Measurements from ENCODE around the gene RYR1. TPM values are rescaled to one million over a fixed set of nuclear protein-coding genes. Genes with fewer than 3 reads are reported as not detected.
"Not testable (repeated sequence)": the region's sequence is repeated elsewhere in the genome, so short reads cannot be mapped to it uniquely, and the experiment has no call there.

RYR1 gene
- total RNA-seq, 1 donor from 2014 or later, result 2.3 TPM

DNA sequence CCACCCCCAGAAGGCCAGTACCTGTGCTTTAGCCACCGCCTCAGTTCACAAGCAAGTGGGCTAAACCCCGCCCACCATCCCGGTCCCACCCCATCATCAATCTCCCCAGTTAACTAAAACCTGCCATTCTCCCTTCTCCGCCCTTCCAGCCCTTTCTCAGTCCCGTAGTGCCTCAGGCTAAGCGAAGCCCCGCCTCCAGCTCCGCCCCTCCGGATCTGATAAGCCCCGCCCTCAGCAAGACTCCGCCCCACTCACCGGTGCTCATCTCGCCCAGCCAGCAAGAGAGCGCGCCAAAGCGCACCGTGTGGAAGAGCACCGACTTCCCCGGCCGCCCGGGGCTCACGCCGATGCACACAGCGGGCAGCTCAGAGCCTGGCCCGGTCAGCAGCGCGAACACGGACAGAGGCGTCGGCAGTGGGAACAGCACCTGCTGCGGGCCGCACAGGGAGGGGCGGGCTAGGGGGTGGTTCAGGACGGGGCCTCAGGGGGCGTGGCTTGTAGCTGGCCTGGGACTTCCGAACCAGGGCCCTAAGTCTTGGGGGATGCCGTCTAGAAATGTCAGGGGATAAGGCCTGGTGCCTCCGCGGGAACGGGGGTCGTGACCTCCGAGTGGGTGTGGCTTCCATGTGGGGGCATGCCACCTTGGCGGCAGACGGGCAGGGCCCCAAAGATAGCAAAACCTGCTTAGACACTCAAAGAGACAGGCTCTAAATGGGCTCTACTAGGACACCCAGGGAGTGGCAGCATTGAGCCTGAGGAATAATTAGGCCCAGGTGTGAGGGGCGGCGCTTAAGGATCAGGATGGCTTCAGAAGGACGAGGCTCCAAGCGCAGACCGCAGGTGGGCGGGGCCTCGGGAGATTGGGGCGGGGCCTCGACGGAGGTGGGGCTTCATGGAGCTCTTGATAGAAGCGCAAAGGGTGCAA is 162.8 kb downstream of the RYR1 start:
- intact Hi-C loops (cut with micrococcal nuclease), result no loop called here

DNA sequence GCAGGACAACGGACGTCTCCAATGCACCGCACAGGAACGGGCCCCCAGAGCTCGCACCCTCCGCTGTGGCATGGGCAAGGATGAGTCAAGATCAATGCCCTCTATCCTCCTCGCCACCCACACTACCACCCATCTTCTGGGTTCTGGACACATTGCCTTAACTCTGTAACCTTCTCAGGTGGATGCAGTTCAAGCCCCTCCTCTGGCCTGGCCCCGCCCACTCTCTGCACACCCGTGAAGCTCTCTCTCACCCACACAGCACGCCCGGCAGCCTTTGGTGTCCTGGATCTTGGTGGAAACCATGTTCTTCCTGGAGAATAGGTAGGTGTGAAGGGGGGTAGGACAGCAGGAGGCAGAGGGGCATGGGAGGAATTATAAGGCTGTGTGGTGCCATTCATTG is 163.6 kb downstream of the RYR1 start:
- intact Hi-C loops (cut with micrococcal nuclease), result no loop called here

DNA sequence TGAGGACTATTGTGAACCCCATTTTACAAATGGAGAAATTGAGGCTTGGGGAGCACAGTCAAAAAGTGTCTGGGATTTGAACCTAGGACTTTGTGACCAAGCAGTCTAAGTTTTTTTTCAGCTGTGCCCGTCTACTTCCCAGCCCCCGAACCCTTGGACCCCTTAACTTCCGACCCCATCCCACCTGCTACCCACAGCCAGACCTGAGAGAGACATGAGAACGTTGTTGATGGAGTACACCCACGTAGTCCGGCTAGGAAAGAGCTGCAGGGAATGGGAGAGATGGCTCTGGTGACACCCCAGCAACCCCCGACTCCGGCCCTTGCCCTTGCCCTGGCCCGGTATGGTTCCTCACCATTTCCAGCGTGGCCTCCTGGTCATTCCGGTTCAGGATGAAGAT is 166.2 kb downstream of the RYR1 start:
- intact Hi-C loops (cut with micrococcal nuclease), result loop anchor here (2.0 kb wide), 1 partner anchor 19 kb away; the partner anchor contains the start of gene EIF3K

DNA sequence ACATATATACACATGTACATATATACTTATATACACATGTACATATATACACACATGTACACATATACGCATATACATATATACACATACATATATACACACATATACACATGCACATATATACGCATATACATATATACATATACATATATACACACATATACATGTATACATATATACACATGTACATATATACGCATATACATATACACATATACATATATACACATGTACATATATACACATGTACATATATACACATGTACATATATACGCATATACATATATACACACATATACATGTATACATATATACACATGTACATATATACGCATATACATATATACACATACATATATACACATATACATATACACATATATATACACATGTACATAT is 169.4 kb downstream of the RYR1 start:
- intact Hi-C loops (cut with micrococcal nuclease), result not testable (repeated sequence)

DNA sequence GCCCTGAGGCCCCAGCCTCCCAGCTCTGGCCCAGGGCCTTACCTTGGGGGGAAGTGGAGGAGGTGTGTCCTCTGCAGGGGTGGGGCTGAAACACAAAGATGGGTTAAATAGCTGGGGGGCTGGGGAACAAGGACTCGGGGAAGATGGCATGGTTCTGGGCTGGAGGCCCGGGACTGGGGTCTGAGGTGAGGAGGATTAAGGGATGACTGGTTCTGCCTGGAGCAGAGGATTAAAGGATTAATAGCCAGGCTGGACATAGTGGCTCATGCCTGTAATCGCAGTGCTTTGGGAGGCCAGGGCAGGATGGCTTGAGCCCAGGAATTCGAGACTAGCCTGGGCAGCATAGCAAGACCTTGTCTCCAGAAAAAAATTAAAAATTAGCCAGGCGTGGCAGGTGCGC is 172.6 kb downstream of the RYR1 start:
- intact Hi-C loops (cut with micrococcal nuclease), result no loop called here

DNA sequence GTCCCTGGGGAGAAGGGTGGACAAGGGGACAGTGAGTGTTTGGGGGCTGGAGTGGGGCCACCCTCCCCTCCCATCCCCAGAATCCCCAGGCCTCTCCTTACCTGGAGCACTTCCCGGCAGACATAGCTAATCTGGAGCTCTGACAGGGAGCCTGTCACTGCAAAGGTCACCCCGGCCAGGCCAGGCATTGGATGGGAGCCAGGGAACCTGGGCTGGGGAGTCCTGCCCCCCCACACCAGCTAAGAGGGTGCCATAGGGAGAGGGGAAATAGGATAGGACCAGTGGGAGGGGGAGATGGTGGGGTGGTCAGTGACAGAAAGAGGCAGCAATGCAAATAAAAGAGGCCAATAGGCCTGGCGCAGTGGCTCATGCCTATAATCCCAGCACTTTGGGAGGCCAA is 180.8 kb downstream of the RYR1 start:
- intact Hi-C loops (cut with micrococcal nuclease), result no loop called here

DNA sequence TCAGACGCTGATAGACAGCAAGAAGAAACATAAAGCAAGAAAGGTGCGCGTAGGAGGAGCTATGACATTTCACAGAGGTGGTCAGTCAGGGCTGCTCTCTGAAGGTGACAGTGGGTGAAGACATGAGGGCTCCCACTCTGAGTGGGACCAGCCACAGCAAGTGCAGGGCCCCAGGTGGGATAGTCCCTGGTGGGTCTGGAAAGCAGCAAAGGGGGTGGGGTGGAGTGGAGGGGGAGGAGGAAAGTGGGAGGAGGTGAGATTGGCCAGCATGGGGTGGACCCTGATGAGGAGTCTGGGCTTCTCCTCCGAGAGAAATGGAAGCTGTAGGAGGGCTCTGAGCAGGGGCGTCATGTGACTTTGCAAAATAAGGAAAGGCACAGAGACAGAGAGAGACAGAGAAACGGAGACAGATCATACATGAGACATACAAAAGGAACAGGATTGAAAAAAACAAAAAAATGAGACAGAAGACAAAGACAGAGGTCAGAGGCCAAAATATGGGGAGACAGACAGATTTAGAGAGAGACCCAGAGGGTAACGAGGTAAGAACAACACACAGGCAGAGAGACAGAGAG is 181.6 kb downstream of the RYR1 start:
- intact Hi-C loops (cut with micrococcal nuclease), result loop anchor here (5.0 kb wide), 3 partner anchors 198 to 727 kb away; partner anchors contain the start of genes SAMD4B, SIPA1L3 and WDR87

DNA sequence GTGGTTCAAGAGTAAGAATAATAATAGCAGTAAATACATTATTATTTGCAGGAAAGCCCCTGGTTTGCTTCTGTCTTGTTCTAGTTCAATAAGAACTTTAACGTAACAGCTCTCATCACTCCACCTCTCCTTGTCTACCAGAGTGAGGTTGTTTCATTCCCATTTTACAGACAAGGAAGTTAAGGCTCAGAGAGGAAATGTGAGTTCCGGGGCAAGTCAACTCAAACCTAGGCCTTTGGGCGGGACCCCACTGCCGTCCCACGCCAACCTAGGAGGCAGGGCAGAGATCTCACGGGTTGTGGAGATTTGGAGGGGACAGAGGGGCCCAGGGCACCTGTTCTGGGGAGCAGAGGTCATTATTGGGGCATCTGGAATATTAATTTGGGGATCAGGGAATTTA is 182.8 kb downstream of the RYR1 start:
- intact Hi-C loops (cut with micrococcal nuclease), result loop anchor here (5.0 kb wide), 3 partner anchors 199 to 726 kb away; partner anchors contain the start of genes SAMD4B, SIPA1L3 and WDR87

DNA sequence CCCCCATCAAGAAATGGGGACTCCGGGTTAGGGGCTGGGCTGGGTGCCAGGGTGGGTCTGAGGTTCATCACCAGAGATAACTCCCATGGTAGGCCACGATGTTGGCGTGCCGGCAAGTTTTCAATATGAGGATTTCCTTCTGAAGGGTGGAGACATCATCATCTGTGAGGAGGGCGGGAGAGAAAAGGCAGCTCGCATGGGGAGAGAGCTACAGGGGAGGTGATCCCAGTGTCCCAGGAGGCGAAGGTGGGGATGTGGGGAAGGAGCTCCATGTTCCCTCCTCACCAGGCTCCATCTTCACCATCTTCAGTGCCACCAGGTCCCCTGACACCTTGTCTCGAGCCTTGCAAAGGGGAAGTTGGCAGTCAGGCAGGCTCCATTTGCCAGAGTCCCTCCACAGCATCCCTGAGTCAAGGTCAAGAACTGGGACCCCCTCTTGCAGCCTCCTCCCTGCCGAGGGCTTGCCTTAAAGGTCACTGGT is 183.8 kb downstream of the RYR1 start:
- intact Hi-C loops (cut with micrococcal nuclease), result loop anchor here (1.0 to 5.0 kb wide), 4 partner anchors 73 to 725 kb away; partner anchors contain the start of genes SAMD4B, SIPA1L3 and WDR87

DNA sequence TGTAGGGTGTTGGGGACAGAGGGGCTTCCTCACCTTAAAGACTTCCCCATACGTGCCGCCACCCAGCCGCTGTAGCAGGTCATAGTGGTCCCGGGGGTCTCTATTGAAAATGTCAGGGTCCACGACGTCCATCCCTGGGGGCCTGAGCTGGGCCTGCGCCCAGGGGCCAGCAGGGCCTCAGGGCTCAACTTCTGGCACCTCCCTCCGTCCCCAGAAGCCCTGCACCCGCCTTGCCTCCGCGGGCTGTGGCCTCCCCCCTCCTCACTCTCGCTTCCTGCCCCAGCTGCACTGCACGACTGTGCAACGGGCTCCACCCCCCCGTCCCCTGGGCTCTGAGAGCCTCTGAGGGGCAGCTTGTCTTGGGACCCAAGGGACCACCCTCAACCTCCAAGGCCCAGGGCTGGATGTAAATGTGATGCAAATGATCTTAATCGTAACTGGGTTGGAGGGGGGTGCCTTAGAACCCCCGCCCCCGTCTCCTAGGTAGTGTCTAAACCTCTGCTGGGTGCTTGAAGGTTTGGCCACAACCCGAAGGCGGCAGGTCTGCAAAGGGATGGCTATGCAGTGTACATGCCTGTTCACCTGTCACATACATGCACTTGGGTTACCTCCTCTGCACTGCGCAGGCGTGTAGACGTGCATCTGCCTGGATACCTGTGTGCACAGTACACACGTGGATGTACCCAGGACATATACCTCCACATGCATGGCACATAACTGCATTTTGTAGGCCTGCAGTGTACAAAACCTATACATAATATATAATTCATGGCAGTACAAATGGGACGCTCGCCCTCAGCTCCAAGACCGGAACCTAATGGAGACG is 184.5 kb downstream of the RYR1 start, which contains the start of gene MAP4K1:
MAP4K1 (minus strand) TSS at position 190 of the 826 bp plus-strand sequence; CDS start at position 132, 58 bp downstream.
- intact Hi-C loops (cut with micrococcal nuclease), result loop anchor here (1.0 to 5.0 kb wide), 10 partner anchors 17 to 724 kb away; partner anchors contain the start of genes SAMD4B, SIPA1L3 and WDR87

DNA sequence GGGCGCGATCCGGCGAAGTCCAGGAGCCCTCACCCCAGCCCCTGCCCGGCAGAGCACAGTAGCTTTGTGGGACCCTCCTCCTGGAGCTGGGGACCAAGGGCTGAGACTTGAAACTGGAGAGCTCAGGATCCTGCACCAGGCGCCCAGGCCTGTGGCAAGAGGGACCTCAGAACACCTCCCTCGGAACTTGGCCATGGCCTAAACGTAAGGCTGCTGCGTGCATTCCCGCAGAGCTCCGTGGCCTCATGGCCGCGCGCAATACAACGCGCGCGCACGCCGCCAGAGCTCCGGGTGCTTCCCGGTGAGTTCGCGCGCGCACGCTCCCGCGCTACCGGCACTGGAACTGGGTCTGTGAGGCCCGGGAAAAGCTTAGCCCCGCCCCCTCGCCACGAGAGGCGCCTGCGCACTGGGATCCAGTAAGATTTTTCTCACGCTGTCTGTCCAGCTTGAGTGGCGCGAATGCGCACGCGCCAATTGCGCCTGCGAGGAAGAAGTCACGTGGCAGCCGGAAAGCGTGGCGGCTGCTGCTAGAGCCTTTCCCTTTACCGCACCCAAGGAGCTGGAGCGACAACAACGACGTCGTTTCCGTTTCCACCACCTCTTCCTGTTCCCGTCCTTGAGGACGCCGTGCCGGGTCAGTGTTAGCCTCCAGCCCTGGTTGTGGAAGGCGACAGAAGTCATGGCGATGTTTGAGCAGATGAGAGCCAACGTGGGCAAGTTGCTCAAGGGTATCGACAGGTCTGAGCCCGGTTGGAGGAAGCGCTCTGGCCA is 185.3 kb downstream of the RYR1 start, which contains the start of gene EIF3K:
EIF3K (plus strand) TSS at position 599 of the 771 bp plus-strand sequence; CDS start at position 680, 81 bp downstream.
- intact Hi-C loops (cut with micrococcal nuclease), result loop anchor here (1.0 to 5.0 kb wide), 18 partner anchors 18 to 724 kb away; partner anchors contain the start of genes ACTN4, CATSPERG, ECH1 and FAM98C

DNA sequence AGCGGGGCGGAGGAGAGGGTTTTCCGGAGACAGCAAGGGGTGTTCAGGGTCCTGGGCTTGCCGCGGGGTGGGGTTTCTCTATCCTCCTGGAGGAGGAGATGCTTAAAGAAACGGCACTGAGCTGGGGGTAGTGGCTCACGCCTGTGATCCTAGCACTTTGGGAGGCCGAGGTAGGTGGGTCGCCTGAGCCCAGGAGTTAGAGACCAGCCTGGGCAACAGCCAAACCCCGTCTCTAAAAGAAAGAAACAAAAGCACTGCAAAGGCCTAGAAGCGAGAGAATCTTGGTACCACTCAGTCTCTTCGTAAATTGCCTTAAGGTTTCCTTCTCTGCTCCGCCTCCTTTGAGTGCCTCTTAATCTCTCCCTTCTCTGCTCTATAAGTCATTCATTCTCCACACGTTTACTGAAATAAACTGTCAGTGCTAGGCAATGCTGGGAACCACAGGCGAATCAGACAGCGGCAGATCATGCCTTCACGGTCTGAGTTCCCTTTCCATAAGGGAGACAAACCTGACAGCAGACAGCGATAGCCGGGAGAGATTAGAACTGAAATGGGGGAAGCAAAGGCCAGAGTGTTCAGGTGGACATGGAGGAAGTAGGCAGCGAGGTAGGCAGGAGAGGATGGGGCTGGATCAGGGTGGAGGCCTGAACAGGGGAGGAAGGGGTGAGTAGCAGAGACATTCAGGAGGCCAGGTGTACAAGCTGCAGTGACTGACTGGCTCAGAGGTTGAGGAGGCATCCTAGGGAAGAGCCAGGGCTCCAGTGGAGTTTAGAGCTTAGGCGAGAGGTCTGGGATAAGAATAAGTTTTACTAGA is 186.1 kb downstream of the RYR1 start:
- intact Hi-C loops (cut with micrococcal nuclease), result loop anchor here (1.0 to 5.0 kb wide), 15 partner anchors 19 to 723 kb away; partner anchors contain the start of genes ACTN4, CATSPERG, ECH1 and FAM98C

DNA sequence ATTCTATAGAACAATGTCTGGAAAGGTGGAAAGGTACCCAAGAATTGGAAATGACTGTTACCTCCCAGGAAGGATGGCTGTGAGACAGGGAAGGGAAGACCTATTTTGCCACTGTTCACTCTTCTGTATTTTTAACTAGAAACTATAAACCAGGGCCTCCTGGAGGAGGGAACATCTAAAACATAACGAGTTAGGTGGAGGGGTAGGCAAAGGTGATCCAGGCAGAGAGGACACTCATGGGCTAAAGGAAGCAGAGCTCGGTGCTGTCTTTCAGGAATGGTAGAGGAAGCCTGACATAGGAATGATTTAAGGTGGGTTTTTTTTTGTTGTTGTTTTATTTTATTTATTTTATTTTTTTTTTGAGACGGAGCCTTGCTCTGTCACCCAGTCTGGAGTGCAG is 191.3 kb downstream of the RYR1 start:
- intact Hi-C loops (cut with micrococcal nuclease), result no loop called here

DNA sequence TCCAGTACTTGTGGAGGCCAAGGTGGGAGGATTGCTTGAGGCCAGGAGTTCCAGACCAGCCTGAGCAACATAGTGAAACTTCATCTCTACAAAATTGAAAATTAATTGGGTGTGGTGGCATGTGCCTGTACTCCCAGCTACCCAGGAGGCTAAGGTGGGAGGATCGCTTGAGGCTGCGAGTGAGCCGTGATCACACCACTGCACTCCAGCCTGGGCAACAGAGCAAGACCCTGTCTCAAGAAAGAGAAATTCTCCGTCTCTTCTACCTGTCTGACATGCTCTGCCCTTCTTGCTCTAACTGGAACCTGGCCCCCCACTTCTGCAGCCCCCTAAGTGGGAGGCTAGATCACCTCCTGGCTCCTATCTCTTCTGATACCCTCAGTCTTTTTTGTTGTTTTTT is 192.9 kb downstream of the RYR1 start:
- intact Hi-C loops (cut with micrococcal nuclease), result no loop called here

DNA sequence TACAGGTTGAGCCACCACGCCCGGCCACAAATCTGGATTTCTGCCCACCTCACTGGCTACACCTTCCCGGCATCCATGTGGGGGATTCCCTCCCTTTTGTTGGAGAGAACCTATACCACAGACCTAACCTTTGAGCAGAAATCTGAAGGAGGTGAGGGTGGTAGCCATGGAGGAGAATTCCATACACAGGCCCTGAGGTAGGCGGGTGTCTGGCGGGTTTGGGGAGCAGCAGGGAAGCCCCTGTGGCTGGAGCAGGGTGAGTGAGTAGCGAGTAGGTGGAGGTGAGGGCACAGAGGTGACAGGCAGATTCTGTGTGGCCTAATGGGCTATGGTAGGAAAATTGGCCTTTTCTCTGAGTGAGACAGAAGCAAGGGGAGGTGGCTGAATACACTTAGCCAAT is 196.1 kb downstream of the RYR1 start:
- intact Hi-C loops (cut with micrococcal nuclease), result no loop called here

DNA sequence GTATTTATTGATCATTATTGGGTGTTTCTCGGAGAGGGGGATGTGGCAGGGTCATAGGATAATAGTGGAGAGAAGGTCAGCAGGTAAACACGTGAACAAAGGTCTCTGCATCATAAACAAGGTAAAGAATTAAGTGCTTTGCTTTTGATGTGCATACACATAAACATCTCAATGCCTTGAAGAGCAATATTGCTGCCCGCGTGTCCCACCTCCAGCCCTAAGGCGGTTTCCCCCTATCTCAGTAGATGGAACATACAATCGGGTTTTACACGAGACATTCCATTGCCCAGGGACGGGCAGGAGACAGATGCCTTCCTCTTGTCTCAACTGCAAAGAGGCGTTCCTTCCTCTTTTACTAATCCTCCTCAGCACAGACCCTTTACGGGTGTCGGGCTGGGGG is 197.8 kb downstream of the RYR1 start:
- intact Hi-C loops (cut with micrococcal nuclease), result loop anchor here (10.0 kb wide), 1 partner anchor 54 kb away; no protein-coding TSS in a partner anchor

DNA sequence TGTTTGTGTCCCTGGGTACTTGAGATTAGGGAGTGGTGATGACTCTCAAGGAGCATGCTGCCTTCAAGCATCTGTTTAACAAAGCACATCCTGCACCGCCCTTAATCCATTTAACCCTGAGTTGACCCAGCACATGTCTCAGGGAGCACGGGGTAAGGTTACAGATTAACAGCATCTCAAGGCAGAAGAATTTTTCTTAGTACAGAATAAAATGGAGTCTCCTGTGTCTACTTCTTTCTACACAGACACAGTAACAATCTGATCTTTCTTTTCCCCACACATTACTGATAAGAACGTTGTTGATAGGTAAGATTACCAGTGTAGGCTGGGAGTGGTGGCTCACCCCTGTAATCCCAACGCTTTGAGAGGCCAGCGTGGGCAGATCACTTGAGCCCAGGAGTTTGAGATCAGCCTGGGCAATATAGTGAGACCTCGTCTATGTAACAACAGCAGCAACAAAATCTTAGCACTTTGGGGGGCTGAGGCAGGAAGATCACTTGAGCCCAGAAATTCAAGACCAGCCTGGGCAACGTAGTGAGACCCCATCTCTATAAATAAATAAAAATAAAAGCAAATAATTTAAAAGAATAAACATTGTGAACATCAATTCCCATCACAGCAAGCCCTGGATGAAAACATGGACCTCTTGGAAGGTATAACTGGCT is 198.5 kb downstream of the RYR1 start:
- intact Hi-C loops (cut with micrococcal nuclease), result loop anchor here (10.0 kb wide), 1 partner anchor 53 kb away; no protein-coding TSS in a partner anchor

DNA sequence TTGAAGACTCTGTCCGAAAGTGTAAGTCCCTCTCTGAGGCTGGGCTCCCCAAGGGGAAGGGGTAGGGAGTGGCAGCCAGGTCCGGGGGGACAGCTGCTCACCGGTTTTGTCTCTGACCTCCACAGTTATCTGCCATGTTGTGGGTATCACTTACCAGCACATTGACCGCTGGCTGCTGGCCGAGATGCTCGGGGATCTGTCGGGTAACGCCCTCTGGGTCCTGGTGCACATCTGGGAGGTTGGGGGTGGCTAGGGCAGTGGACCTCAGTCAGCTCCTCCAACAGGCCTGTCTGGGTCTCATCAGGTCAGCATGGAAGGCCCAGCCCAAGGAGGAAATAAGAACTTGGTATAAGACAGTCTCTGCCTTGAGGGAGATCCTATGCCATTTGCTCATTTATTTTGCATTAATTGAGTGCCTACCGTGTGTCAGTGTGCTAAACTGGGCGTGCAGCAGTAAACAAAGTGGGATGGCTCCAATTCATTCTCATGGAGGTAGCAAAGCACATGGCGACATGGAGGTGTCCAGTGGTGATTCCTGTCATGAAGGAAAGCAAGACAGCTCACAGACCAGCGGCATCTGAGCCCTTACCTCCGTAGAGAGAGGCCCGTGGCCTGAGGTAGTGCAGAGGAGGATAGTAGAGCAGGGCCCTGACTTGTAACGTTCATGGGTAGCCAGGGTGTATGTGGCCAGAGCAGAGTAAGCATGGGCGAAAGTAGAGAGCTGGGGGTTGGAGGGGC is 199.2 kb downstream of the RYR1 start:
- intact Hi-C loops (cut with micrococcal nuclease), result loop anchor here (10.0 kb wide), 1 partner anchor 52 kb away; no protein-coding TSS in a partner anchor
